Left renal pelvis (tissue), 4 donors: ENCODE results near the gene EPB41L1. TPM values are rescaled to one million over a fixed set of nuclear protein-coding genes. Genes with fewer than 3 reads are reported as not detected.

Source experiments
- DNase-seq, 4 donors: peaks; one replicate each; pipeline ENCODE4 v3.0.0-alpha.2; 2013; ENCODE audit warnings: low read depth in 4 of 4, low spot score in 3 of 4
- polyA plus RNA-seq, 4 donors: library from polyadenylated mRNA; unstranded; fragments of 120-200 nt; gene quantifications; one replicate each; pipeline ENCODE4 v1.2.1, GENCODE V29; 2013; ENCODE audit not compliant: insufficient read length in 4 of 4

The EPB41L1 gene
- polyA plus RNA-seq, 4 donors = 62.7 to 75.0 (median 66.4) TPM

DNA sequence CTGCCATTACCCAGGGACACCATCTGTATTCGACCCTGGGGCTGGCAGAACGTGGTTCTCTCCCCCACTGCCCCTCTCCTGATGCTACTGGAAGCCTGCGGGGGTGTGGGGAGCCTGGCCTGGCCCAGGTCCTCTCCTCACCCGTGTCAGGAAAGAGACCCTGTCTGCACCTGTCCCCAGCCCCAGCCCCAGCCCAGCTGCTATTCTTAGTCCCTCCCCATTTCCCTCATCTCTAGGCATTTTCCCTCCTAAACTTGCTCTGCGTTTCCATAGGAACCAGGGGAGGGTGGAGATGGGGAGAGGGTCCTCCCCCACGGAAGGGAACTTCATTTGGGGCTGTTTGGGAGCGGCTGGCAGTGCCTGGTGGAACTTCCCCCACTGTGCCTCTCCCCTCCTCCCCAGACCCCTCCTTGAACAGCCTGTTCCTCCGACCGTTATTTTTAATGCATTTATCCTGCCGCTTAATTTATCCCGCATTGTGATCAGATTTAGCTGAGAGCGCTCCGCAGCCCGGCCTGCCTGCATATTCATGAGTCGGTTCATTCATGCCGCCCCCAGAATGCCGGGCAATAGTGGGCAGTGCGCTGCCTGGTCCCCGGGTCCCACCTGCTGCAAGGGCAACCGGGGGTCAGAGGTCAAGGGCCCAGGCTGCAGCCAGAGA is 119.8 kb downstream of the EPB41L1 start:
- DNase-seq = no peak

DNA sequence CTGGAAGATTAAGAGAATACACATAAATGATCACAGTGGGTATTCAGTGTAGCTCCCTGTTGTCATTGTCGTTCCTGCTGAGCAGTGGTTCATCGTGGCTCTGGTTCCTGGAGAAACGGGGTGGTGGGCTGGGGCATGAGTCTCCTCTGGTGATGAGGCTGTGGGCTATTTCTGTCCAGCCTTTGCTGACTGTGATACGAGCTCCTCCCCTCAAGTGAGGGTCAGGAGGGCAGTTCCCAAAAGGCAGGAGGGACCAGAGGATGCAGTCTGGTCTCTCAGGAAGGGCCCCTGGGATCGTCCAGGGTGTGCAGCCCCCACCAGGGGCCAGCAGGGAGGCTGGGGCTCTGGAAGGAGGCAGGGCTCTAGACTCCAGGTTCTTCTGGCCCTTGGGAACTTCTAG is 120.5 kb downstream of the EPB41L1 start:
- DNase-seq = no peak

DNA sequence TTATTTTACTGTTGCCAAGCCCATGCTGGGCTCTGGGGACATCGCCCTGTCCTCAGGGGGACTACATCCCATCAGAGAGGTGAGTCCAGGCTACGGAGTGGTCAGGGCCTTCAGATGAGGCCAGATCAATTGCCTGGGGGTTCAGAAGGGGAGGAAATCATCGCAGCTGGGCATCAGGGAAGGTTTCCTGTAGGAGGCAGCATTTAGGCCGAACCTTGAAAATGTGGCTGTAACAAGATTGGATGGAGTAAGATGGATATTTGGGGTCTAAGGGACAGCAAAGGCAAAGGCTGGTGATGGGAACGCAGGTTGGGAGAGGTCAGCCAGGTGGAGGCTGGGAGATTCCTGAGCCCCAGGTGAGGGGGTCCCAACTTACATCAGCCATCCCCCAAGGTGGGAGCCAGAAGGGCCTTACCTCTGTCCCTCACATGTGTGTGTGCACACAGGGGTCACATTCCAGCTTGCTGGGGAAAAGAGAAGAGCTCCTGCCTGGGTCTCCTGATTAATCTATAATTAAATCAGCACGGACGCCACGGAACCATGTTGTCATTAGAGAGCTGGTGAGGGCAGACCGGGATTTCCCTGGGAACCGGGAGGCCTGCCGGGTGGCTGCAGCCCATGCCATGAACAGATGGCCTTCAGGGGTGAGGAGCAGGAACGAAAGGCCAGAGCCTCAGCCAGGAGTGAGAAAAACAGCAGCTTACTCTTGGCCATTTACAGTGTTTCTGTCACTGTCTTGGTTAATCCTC is 121.1 kb downstream of the EPB41L1 start:
- DNase-seq = no peak

DNA sequence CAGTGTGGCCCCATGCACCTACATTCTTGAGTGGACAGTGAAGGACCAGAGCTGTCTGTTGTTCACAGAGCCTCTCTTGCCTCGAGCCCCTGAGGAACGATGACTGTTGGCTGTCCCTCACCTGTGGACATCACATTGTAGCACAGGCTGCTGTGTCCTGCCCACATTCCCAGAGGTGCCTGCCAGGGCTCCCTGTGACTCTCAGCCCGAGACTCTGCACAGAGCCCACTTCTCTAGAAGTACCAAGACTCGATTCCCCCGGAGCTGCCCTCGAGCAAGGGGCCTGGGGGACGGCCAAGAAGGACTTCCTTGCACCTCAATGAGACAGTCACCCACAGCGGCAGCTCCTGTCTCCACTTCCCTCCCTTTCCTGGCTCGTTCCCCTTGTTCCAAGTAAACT is 123.0 kb downstream of the EPB41L1 start:
- DNase-seq = no peak

DNA sequence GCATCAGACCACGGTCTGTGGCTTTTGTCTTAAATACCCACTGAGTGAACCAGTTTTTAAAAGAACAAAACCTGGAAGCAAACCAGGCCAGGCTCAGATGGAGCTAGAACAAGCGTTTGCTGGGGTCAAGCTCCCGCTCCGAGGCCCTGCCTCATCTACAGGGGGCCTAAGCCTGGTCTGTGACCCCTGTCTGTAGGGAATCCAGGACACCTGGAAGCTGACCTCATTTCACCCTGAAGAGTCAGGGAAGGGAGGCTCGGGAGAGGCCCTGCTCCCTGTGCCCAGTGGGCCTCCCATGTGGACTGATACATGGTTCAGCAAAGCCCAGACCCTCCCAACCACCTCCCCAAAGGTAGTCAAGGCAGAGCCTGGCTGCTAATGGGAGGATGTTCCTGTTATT is 124.8 kb downstream of the EPB41L1 start:
- no peak for DNase-seq

DNA sequence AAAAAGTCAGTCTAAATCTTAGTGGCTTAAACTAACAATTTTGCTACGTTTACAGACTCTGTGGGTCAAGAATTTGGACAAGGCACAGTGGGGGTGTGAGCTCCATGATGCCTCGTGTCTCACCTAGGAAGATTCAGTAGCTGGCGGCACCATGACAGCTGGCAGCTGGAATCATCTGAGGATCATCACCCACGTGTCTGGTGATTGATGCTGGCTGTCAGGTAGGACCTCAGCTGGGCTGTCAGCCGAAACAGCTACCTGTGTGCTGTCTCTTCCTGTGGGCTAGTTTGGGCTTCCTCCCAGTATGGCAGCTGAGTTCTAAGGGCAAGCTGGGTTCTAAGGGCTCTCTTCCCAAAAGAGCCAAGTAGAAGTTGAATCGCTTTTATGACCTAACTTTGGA is 125.2 kb downstream of the EPB41L1 start:
- DNase-seq = no peak

DNA sequence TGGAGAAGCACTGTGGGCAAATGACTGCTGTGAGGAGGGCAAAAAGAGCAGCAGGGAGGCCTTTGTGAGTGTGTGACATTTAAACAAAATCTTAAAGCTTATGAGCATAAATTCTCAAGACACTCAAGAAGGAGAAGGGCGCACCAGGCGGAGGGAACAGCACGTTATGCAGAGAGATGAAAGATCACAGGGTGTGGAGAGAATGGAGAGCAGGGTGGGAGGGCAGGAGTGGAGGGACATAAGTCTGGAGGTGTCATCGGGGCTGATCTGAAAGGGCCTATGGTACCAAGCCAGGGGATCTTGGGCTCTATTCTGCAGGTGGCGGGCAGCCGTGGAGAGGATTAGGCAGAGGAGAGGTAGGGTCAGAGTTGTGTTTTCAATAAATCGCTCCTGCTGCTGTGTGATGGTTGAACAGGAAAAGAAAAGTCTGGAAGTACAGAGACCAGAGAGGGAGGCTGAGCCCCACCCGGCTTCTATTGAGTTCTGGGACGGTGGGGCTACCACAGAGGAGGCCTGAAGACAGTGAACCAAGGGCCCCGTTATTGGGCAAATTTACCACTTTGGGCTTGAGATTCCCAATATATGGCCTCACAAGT is 127.3 kb downstream of the EPB41L1 start:
- no peak for DNase-seq

Other genes starting within 250 kb of the EPB41L1 start
- gene SCAND1, start 200.2 kb upstream of the EPB41L1 start, polyA plus RNA-seq = 10 to 100 TPM; 24.6 to 61.5 (median 26.7) TPM
- gene CNBD2, start 186.2 kb upstream of the EPB41L1 start, polyA plus RNA-seq = 1 to 10 TPM in 1 of 4 donors, under 1 TPM in 3; 0.34 to 1.1 (median 0.65) TPM
- 10 to 100 TPM; 37.2 to 46.6 (median 42.9) TPM for gene AAR2, start 81.7 kb downstream of the EPB41L1 start, polyA plus RNA-seq
- gene DLGAP4, start 151.6 kb downstream of the EPB41L1 start, polyA plus RNA-seq = 10 to 100 TPM; 57.2 to 77.9 (median 63.3) TPM